Measurements from ENCODE around the gene EVX1.

The EVX1 gene

GRCh38 chr7:27205325-27206280, 37.0 kb upstream of the EVX1 start:
- no peak for DNase-seq (ENCODE audit: low read depth)

- DNase-seq (ENCODE audit: low read depth): no peak
Measured at GRCh38 chr7:27207348-27207985, 35.1 kb upstream of the EVX1 start.

GRCh38 chr7:27208998-27209397, 33.6 kb upstream of the EVX1 start:
- no peak for DNase-seq (ENCODE audit: low read depth)

- DNase-seq (ENCODE audit: low read depth): no peak
Measured at GRCh38 chr7:27209933-27210440, 32.6 kb upstream of the EVX1 start.

GRCh38 chr7:27210441-27211083, 32.0 kb upstream of the EVX1 start:
- no peak for DNase-seq (ENCODE audit: low read depth)

GRCh38 chr7:27211084-27211446, 31.5 kb upstream of the EVX1 start:
- no peak for DNase-seq (ENCODE audit: low read depth)

- DNase-seq (ENCODE audit: low read depth): no peak
Measured at GRCh38 chr7:27211764-27212204, 30.8 kb upstream of the EVX1 start.

- no peak for DNase-seq (ENCODE audit: low read depth)
Measured at GRCh38 chr7:27212497-27213432, 29.8 kb upstream of the EVX1 start.

GRCh38 chr7:27213433-27214238, 29.0 kb upstream of the EVX1 start:
- no peak for DNase-seq (ENCODE audit: low read depth)

GRCh38 chr7:27214239-27214950, 28.2 kb upstream of the EVX1 start:
- DNase-seq (ENCODE audit: low read depth): no peak

GRCh38 chr7:27215356-27215755, 27.2 kb upstream of the EVX1 start:
- DNase-seq (ENCODE audit: low read depth): no peak

GRCh38 chr7:27217951-27218350, 24.7 kb upstream of the EVX1 start:
- DNase-seq (ENCODE audit: low read depth): no peak

- DNase-seq (ENCODE audit: low read depth): no peak
Measured at GRCh38 chr7:27219821-27220220, 22.8 kb upstream of the EVX1 start.

GRCh38 chr7:27220440-27220955, 22.1 kb upstream of the EVX1 start:
- DNase-seq (ENCODE audit: low read depth): no peak

- no peak for DNase-seq (ENCODE audit: low read depth)
Measured at GRCh38 chr7:27221201-27221797, 21.3 kb upstream of the EVX1 start.

- DNase-seq (ENCODE audit: low read depth): no peak
Measured at GRCh38 chr7:27223941-27224575, 18.5 kb upstream of the EVX1 start.

- DNase-seq (ENCODE audit: low read depth): no peak
Measured at GRCh38 chr7:27224983-27225934, 17.3 kb upstream of the EVX1 start.

GRCh38 chr7:27229448-27229847, 13.2 kb upstream of the EVX1 start:
- DNase-seq (ENCODE audit: low read depth): no peak

All from T follicular helper cell (primary cell).